ENCODE results near the gene ZFAND3.
A peak's percentile ranks its signal among the peaks of the same experiment; 100 is the strongest.

The ZFAND3 gene

GRCh38 chr6:38169977-38170526 lies 350.5 kb downstream of the ZFAND3 start:
- DNase-seq (ENCODE audit: low spot score), result no peak

GRCh38 chr6:38170666-38171355 lies 351.3 kb downstream of the ZFAND3 start:
- no peak for DNase-seq (ENCODE audit: low spot score)

GRCh38 chr6:38171997-38172738 lies 352.6 kb downstream of the ZFAND3 start:
- no peak for DNase-seq (ENCODE audit: low spot score)

- DNase-seq (ENCODE audit: low spot score), result no peak
Observed at GRCh38 chr6:38172739-38173410, 353.3 kb downstream of the ZFAND3 start.

GRCh38 chr6:38173909-38174308 lies 354.4 kb downstream of the ZFAND3 start:
- no peak for DNase-seq (ENCODE audit: low spot score)

GRCh38 chr6:38174315-38174714 lies 354.8 kb downstream of the ZFAND3 start:
- DNase-seq (ENCODE audit: low spot score), result no peak

- no peak for DNase-seq (ENCODE audit: low spot score)
Observed at GRCh38 chr6:38174806-38175495, 355.4 kb downstream of the ZFAND3 start.

GRCh38 chr6:38175786-38176185 lies 356.3 kb downstream of the ZFAND3 start:
- DNase-seq (ENCODE audit: low spot score), result no peak

GRCh38 chr6:38176797-38177751 lies 357.5 kb downstream of the ZFAND3 start:
- DNase-seq (ENCODE audit: low spot score), result no peak

- DNase-seq (ENCODE audit: low spot score), result no peak
Observed at GRCh38 chr6:38177882-38178583, 358.5 kb downstream of the ZFAND3 start.

GRCh38 chr6:38178584-38178886 lies 359.0 kb downstream of the ZFAND3 start:
- DNase-seq (ENCODE audit: low spot score), result no peak

- no peak for DNase-seq (ENCODE audit: low spot score)
Observed at GRCh38 chr6:38179300-38179699, 359.8 kb downstream of the ZFAND3 start.

GRCh38 chr6:38179794-38180430 lies 360.4 kb downstream of the ZFAND3 start:
- no peak for DNase-seq (ENCODE audit: low spot score)

GRCh38 chr6:38180586-38180985 lies 361.1 kb downstream of the ZFAND3 start:
- DNase-seq (ENCODE audit: low spot score), result no peak

- no peak for DNase-seq (ENCODE audit: low spot score)
Observed at GRCh38 chr6:38182426-38182825, 362.9 kb downstream of the ZFAND3 start.

- DNase-seq (ENCODE audit: low spot score), result no peak
Observed at GRCh38 chr6:38183856-38184584, 364.5 kb downstream of the ZFAND3 start.

GRCh38 chr6:38184585-38185080 lies 365.1 kb downstream of the ZFAND3 start:
- peak; percentile 37 for DNase-seq (ENCODE audit: low spot score)

- peak; percentile 59 for DNase-seq (ENCODE audit: low spot score)
Observed at GRCh38 chr6:38185244-38185643, 365.7 kb downstream of the ZFAND3 start.

- no peak for DNase-seq (ENCODE audit: low spot score)
Observed at GRCh38 chr6:38185752-38186151, 366.2 kb downstream of the ZFAND3 start.

All from pons (tissue), 1 donor.